Endothelial cell of umbilical vein (primary cell): ENCODE measurements around the gene PANX2. TPM values are rescaled to one million over a fixed set of nuclear protein-coding genes. Genes with fewer than 3 reads are reported as not detected.
A peak's percentile ranks its signal among the peaks of the same experiment; 100 is the strongest.

Source experiments
- Bru-seq: library from RNA; stranded (reverse); fragments of 400-500 nt; gene quantifications from one replicate; lab custom pipeline; 2021; lab: Mats Ljungman, UMichigan
- BruChase-seq, 2 experiments: library from RNA; stranded (reverse); fragments of 400-500 nt; gene quantifications; one replicate each; lab custom pipeline; 2021; lab: Mats Ljungman, UMichigan
- BruUV-seq: library from RNA; stranded (reverse); fragments of 400-500 nt; replicated peaks from 2 replicates; lab custom pipeline; 2021; lab: Mats Ljungman, UMichigan
- CTCF ChIA-PET: fragments of 300-600, 350-600 bp; sonication (Branson Sonifier 250); formaldehyde crosslinking; loops from one replicate; lab custom pipeline; 2021; ENCODE audit warnings: antibody characterized with exemption, inconsistent platforms; lab: Charles Lee
- POLR2A ChIA-PET: fragments of 300-600, 350-600 bp; sonication (Branson Sonifier 250); formaldehyde crosslinking; loops from one replicate; lab custom pipeline; 2021; ENCODE audit warnings: antibody characterized with exemption, inconsistent platforms; lab: Charles Lee
- DNase-seq: peaks from one replicate; pipeline ENCODE4 v3.0.0-alpha.2; 2011; ENCODE audit warnings: low read depth, low spot score
- FAIRE-seq: peaks from 2 replicates; lab custom pipeline; 2011; peaks lifted over from hg19 to GRCh38; lab: Jason Lieb, UNC
- H2AFZ ChIP-seq: 2 replicates; pipeline ENCODE4 v1.6.0; 2012; ENCODE audit warnings: low read depth, low read length, control low read depth, inconsistent platforms
- H3K27ac ChIP-seq: 2 replicates; pipeline ENCODE4 v1.5.1; 2011; ENCODE audit warnings: low read depth, mild to moderate bottlenecking, control low read depth, low read length, moderate library complexity; ENCODE audit not compliant: insufficient read depth
- H3K27me3 ChIP-seq, 2 experiments: 2 replicates each; pipeline versions ENCODE4 v1.6.0 to v1.6.1; 2011; ENCODE audit warnings: low read length in 2 of 2, mixed read lengths in 1 of 2; ENCODE audit not compliant: control insufficient read depth in 2 of 2, insufficient read depth in 2 of 2
- H3K36me3 ChIP-seq, 2 experiments: 2 replicates in 1 of 2; 3 replicates in 1 of 2; pipeline ENCODE4 v1.5.1; 2011; ENCODE audit warnings: low read length in 2 of 2, mild to moderate bottlenecking in 1 of 2, moderate library complexity in 1 of 2; ENCODE audit not compliant: control insufficient read depth in 2 of 2, insufficient read depth in 2 of 2; ENCODE audit errors: extremely low read depth in 1 of 2
- H3K4me1 ChIP-seq: 3 replicates; pipeline ENCODE4 v1.5.1; 2011; ENCODE audit warnings: mild to moderate bottlenecking, low read length; ENCODE audit not compliant: control insufficient read depth, insufficient read depth; ENCODE audit errors: extremely low read depth
- H3K4me2 ChIP-seq: 2 replicates; pipeline ENCODE4 v1.6.1; 2011; ENCODE audit warnings: low read length, control low read depth, mixed read lengths; ENCODE audit not compliant: insufficient read depth
- H3K4me3 ChIP-seq, 3 experiments: fragments of 200-600 bp in 1 of 3; sonication (generic), shearing (Covaris generic) in 1 of 3; replicated peaks in 1 of 3; 2 replicates each; pipeline ENCODE4 v1.5.1; 2011 to 2016; ENCODE audit warnings: control low read depth in 3 of 3, low read length in 3 of 3, mild to moderate bottlenecking in 2 of 3, inconsistent platforms in 1 of 3, low read depth in 1 of 3, moderate library complexity in 1 of 3; ENCODE audit not compliant: insufficient read depth in 1 of 3
- H3K79me2 ChIP-seq: 2 replicates; pipeline ENCODE4 v1.6.0; 2012; ENCODE audit warnings: low read length, inconsistent platforms; ENCODE audit not compliant: control insufficient read depth, insufficient read depth
- H3K9ac ChIP-seq: replicated peaks from 2 replicates; pipeline ENCODE3; 2011; ENCODE audit warnings: low read length, control low read depth; ENCODE audit not compliant: insufficient read depth; ENCODE audit errors: extremely low read depth
- H3K9me1 ChIP-seq: replicated peaks from 3 replicates; pipeline ENCODE4 v1.6.0; 2011; ENCODE audit warnings: mild to moderate bottlenecking, low read length; ENCODE audit not compliant: control insufficient read depth, insufficient read depth; ENCODE audit errors: extremely low read depth
- H3K9me3 ChIP-seq: replicated peaks from 2 replicates; pipeline ENCODE4 v1.5.1; 2012; ENCODE audit warnings: low read length, inconsistent platforms; ENCODE audit not compliant: control insufficient read depth, insufficient read depth
- H4K20me1 ChIP-seq: replicated peaks from 2 replicates; pipeline ENCODE3; 2011; ENCODE audit warnings: mild to moderate bottlenecking, low read length; ENCODE audit not compliant: control insufficient read depth, insufficient read depth; ENCODE audit errors: extremely low read depth
- CTCF ChIP-seq, 2 donors: IDR thresholded peaks; 1 replicate in 1 of 2; 2 replicates in 1 of 2; pipeline ENCODE4 v1.5.1; 2011; ENCODE audit warnings: low read length in 2 of 2, mild to moderate bottlenecking in 2 of 2, moderate library complexity in 2 of 2, control low read depth in 1 of 2, inconsistent platforms in 1 of 2, low read depth in 1 of 2; ENCODE audit not compliant: insufficient read depth in 1 of 2; ENCODE audit errors: extremely low read depth in 1 of 2
- EZH2 ChIP-seq: IDR thresholded peaks from 2 replicates; pipeline ENCODE4 v1.6.1; 2012; ENCODE audit warnings: borderline replicate concordance, low read depth, mild to moderate bottlenecking, moderate library complexity, low read length, inconsistent platforms; ENCODE audit not compliant: severe bottlenecking
- FOS ChIP-seq: IDR thresholded peaks from 2 replicates; pipeline ENCODE4 v1.6.1; 2011; ENCODE audit warnings: mild to moderate bottlenecking, low read length, moderate library complexity, borderline replicate concordance; ENCODE audit not compliant: insufficient read depth
- GATA2 ChIP-seq: IDR thresholded peaks from 2 replicates; pipeline ENCODE4 v1.7.0; 2011; ENCODE audit warnings: low read depth, mild to moderate bottlenecking, moderate library complexity, mixed read lengths, low read length; ENCODE audit not compliant: insufficient read length, insufficient read depth
- JUN ChIP-seq: IDR thresholded peaks from 2 replicates; pipeline ENCODE4 v1.6.1; 2011; ENCODE audit warnings: borderline replicate concordance, low read depth; ENCODE audit not compliant: insufficient read length, insufficient read depth
- MYC ChIP-seq: IDR thresholded peaks from one replicate; pipeline ENCODE4 v1.6.1; 2011; ENCODE audit warnings: mild to moderate bottlenecking, low read depth, low read length
- POLR2AphosphoS5 ChIP-seq: IDR thresholded peaks from 2 replicates; pipeline ENCODE4 v1.6.1; 2012; ENCODE audit warnings: low read depth, mild to moderate bottlenecking, control low read depth, low read length, moderate library complexity; ENCODE audit not compliant: insufficient read depth
- dilution Hi-C: fragments of 300-500 bp; cut with MboI; formaldehyde crosslinking; loops from one replicate; pipeline ENCODE4 v1.15.0; 2019; ENCODE audit warnings: low sequenced_read_pairs; ENCODE audit not compliant: extremely low pct_ligation_motif_present
- intact Hi-C: fragments of 100-400 bp; cut with micrococcal nuclease; formaldehyde crosslinking; loops from one replicate; pipeline ENCODE4 v1.10.0; 2022
- long read RNA-seq: library from polyadenylated mRNA; stranded (forward); transcript quantifications from one replicate; pipeline ENCODE4 v2.0.0, GENCODE V29; 2021
- polyA minus RNA-seq, 3 experiments: library from RNA; depleted of rRNA, polyadenylated mRNA; stranded (reverse); fragments of >200 nt; gene quantifications; 1 replicate in 1 of 3; 2 replicates in 2 of 3; pipeline ENCODE4 v1.2.3, GENCODE V29; 2011
- polyA plus RNA-seq, 4 experiments: library from polyadenylated mRNA; depleted of rRNA in 3 of 4; stranded (reverse) in 3 of 4; unstranded in 1 of 4; fragments of >200 nt; gene quantifications; 2 replicates each; pipeline versions ENCODE4 v1.2.1 to v1.2.3, GENCODE V29; 2011 to 2012; ENCODE audit warnings: missing spikeins in 1 of 4
- total RNA-seq: library from RNA; stranded (reverse); gene quantifications from 2 replicates; pipeline ENCODE4 v1.2.3, GENCODE V29; 2021

PANX2 gene, protein sequence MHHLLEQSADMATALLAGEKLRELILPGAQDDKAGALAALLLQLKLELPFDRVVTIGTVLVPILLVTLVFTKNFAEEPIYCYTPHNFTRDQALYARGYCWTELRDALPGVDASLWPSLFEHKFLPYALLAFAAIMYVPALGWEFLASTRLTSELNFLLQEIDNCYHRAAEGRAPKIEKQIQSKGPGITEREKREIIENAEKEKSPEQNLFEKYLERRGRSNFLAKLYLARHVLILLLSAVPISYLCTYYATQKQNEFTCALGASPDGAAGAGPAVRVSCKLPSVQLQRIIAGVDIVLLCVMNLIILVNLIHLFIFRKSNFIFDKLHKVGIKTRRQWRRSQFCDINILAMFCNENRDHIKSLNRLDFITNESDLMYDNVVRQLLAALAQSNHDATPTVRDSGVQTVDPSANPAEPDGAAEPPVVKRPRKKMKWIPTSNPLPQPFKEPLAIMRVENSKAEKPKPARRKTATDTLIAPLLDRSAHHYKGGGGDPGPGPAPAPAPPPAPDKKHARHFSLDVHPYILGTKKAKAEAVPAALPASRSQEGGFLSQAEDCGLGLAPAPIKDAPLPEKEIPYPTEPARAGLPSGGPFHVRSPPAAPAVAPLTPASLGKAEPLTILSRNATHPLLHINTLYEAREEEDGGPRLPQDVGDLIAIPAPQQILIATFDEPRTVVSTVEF
- 5.1 and 5.2 TPM in 2 replicates for total RNA-seq
- polyA plus RNA-seq = 2.5 and 3.1 TPM in 2 replicates
- polyA plus RNA-seq (2011; cell fraction: cytosol; rRNA removed) = 1.2 and 2.2 TPM in 2 replicates
- 4.7 and 4.9 TPM in 2 replicates for polyA plus RNA-seq (2011; cell fraction: nucleus; rRNA removed)
- 3.2 and 3.4 TPM in 2 replicates for polyA plus RNA-seq (2012)
- polyA minus RNA-seq = 1.1 and 1.6 TPM in 2 replicates
- polyA minus RNA-seq (2011; cell fraction: cytosol; rRNA and poly(A)+ RNA removed) = 1.3 TPM
- 1.1 and 2.5 TPM in 2 replicates for polyA minus RNA-seq (2011; cell fraction: nucleus; rRNA and poly(A)+ RNA removed)
- Bru-seq, nascent RNA = percentile 32 among the genes with signal in this experiment
- BruChase-seq, experiment 1, labeled RNA remaining after a 6-hour chase = percentile 71 among the genes with signal in this experiment
- BruChase-seq, experiment 2, labeled RNA remaining after a 2-hour chase = percentile 38 among the genes with signal in this experiment
- long read RNA-seq, partial matches to known transcripts = 6 of 6 reads
- long read RNA-seq, other reads (novel, unspliced or antisense) = 0 of 6 reads

DNA sequence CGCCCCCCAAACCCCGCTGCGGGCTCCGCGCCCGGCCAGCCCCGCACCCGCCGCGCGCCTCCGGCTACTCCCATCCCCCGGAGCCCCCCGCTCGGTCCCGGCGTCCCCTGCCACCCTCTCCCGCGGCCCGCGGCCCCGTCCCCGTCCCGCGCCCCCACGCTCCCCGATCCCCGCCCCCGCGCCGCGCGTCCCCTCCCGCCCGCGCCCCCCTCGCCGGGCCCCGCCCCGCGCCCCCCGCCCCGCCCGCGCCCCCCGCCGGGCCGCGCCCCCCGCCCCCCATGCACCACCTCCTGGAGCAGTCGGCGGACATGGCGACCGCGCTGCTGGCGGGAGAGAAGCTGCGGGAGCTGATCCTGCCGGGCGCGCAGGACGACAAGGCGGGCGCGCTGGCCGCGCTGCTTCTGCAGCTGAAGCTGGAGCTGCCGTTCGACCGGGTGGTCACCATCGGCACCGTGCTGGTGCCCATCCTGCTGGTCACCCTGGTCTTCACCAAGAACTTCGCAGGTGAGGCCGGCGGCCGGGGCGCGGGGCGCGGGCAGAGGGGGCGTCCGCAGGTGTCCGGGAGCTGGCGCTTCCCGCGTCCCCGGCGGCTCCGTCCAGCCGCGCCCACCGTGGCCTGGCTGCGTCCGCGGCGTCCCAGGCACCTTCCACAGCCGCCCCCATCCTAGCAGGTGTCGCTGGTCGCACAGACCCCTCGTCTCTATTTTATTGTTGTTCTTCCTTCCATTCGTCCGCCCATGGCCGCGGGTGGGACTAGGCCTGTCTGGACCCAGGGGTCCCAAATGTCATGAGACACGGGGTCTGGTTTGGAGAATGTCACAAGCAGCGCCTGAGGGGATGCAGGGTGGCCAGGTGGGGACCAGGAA, at the start of gene PANX2:
Gene PANX2, plus strand, starts transcription at position 279 of the 866 bp plus-strand sequence. Its CDS starts 0 bp downstream, at position 279.
- dilution Hi-C loops (no loop called here), intact Hi-C loops (no loop called here)
- FAIRE-seq (no peak), DNase-seq (no peak)
- BruUV-seq = no TSS peak
- Histone ChIP-seq H3K79me2 (no peaks in the 10 kb centered on the region), H4K20me1 (no peaks in the 10 kb centered on the region), H2AFZ (peak within 1 kb of the TSS; percentile 56), H3K9me1 (no peaks in the 10 kb centered on the region), H3K4me1 (peaks cover 4% of the 10 kb centered on the region), H3K9ac (peak within 1 kb of the TSS; percentile 16), H3K27ac (no peak within 1 kb of the TSS), H3K27me3 (no peaks in the 10 kb centered on the region), H3K4me2 (peak within 1 kb of the TSS; percentile 76), H3K9me3 (no peaks in the 10 kb centered on the region), H3K4me3 (peak within 1 kb of the TSS in 2 of 3 experiments; percentile 33 to 42), H3K36me3 (peaks cover 0 to under 1% of the 10 kb centered on the region in 2 experiments)
- TF ChIP-seq EZH2 (no peak), JUN (no peak), FOS (no peak), MYC (no peak), POLR2AphosphoS5 (no peak), CTCF (IDR thresholded peaks at IDR 0.05; ENCODE audit: extremely low read depth in 1 of 2, insufficient read depth in 1 of 2, low read depth in 1 of 2, low read length in 2 of 2) (no peak), GATA2 (no peak)
- ChIA-PET CTCF (interaction anchor here (1.0 to 1.1 kb wide), 2 partner anchors 22 to 240 kb away, joined by 3 to 4 read pairs; no protein-coding TSS in a partner anchor), POLR2A (interaction anchor here (0.6 kb wide), 1 partner anchor 9 kb away, joined by 3 read pairs; no protein-coding TSS in a partner anchor)
